Measurements from ENCODE around the gene SIM1. TPM values are rescaled to one million over a fixed set of nuclear protein-coding genes. Genes with fewer than 3 reads are reported as not detected.

The SIM1 gene
- total and polyA plus RNA-seq, 2 of the 8 experiments (the other 6 are each of a cell fraction or from before 2014, with no cell fraction given) = 0.02 to 0.39 TPM

- H3K23me2 ChIP-seq (ENCODE audit: low read depth, low read length) = no peaks in the 10 kb centered on the region
- FAIRE-seq = no peak
- no peaks in the 10 kb centered on the region for H3K79me2 ChIP-seq (ENCODE audit: control insufficient read depth in 1 of 2, insufficient read depth in 2 of 2, low read length in 2 of 2)
Measured at GRCh38 chr6:100440935-100441334, 23.8 kb downstream of the SIM1 start.

More at GRCh38 chr6:100440935-100441334, 23.8 kb downstream of the SIM1 start:
- Histone ChIP-seq H3K56ac (replicated peaks; ENCODE audit: insufficient read length, low read depth, low read length) (no peak overlapping the region), H3K4me1 (replicated peaks in 1 of 4; ENCODE audit: control insufficient read depth in 3 of 4, insufficient read depth in 4 of 4, low read length in 3 of 4) (no peaks in the 10 kb centered on the region), H3K4me3 (ENCODE audit: extremely low read depth in 1 of 4, insufficient read depth in 2 of 4, low read depth in 3 of 4, low read length in 4 of 4) (no peak overlapping the region), H3K9me3 (ENCODE audit: insufficient read depth in 2 of 2, low read depth in 1 of 2, low read length in 1 of 2) (no peaks in the 10 kb centered on the region), H4K91ac (replicated peaks; ENCODE audit: insufficient read length, low read length) (no peak overlapping the region), H3K18ac (ENCODE audit: extremely low read depth, low read length) (no peak overlapping the region), H3K79me1 (ENCODE audit: low read depth, low read length) (no peaks in the 10 kb centered on the region), H2AK5ac (ENCODE audit: low read depth, low read length) (no peak overlapping the region), H3K36me3 (ENCODE audit: control insufficient read depth in 2 of 4, insufficient read depth in 4 of 4, low read length in 3 of 4) (no peaks in the 10 kb centered on the region), H2AFZ (ENCODE audit: low read length) (no peak overlapping the region), H3K4me2 (ENCODE audit: insufficient read depth in 1 of 2, low read depth in 2 of 2, low read length in 2 of 2) (no peak overlapping the region), H4K20me1 (replicated peaks in 1 of 2; ENCODE audit: control insufficient read depth in 1 of 2, insufficient read depth in 2 of 2, low read length in 2 of 2) (no peaks in the 10 kb centered on the region), H2BK20ac (ENCODE audit: low read length) (no peak overlapping the region), H2BK5ac (ENCODE audit: low read depth, low read length) (no peak overlapping the region), H3K4ac (replicated peaks; ENCODE audit: insufficient read length, low read depth, low read length) (no peak overlapping the region), H3K14ac (ENCODE audit: insufficient read length) (no peak overlapping the region), H2BK12ac (ENCODE audit: low read depth, low read length) (no peak overlapping the region), H2BK15ac (ENCODE audit: low read length) (no peak overlapping the region), H3K27me3 (replicated peaks in 1 of 4; ENCODE audit: control insufficient read depth in 3 of 4, extremely low read depth in 1 of 4, insufficient read depth in 3 of 4, low read length in 3 of 4) (peaks cover 5 to 13% (median 10%) of the 10 kb centered on the region in 4 experiments), H4K8ac (ENCODE audit: extremely low read depth, insufficient read depth, low read length) (no peak overlapping the region), H4K5ac (ENCODE audit: insufficient read length, low read depth, low read length) (no peak overlapping the region), H3K9ac (replicated peaks in 1 of 4; ENCODE audit: extremely low read depth in 1 of 4, low read depth in 3 of 4, low read length in 3 of 4) (no peak overlapping the region), H2BK120ac (replicated peaks; ENCODE audit: low read depth, low read length) (no peak overlapping the region), H3K27ac (ENCODE audit: low read depth, low read length) (no peak overlapping the region), H3K23ac (ENCODE audit: insufficient read length) (no peak overlapping the region)
- ChIA-PET POLR2A (ENCODE audit: partially characterized antibody) (no interaction called here), CTCF (ENCODE audit: partially characterized antibody) (interaction anchor here (0.8 kb wide), 1 partner anchor 22 kb away, joined by 3 read pairs; no protein-coding TSS in a partner anchor)
- TF ChIP-seq POU5F1 (IDR thresholded peaks at IDR 0.05; ENCODE audit: low read depth, low read length) (no peak), RBBP5 (IDR thresholded peaks at IDR 0.05; ENCODE audit: borderline replicate concordance, low read depth, low read length) (no peak), NRF1 (IDR thresholded peaks at IDR 0.05; ENCODE audit: low read depth, low read length) (no peak), SRF (IDR thresholded peaks at IDR 0.05; ENCODE audit: low read depth, low read length) (no peak), POLR2AphosphoS5 (IDR thresholded peaks at IDR 0.05; ENCODE audit: low read depth, low read length) (no peak), BCL11A (IDR thresholded peaks at IDR 0.05; ENCODE audit: low read depth in 2 of 2, low read length in 2 of 2) (no peak), EZH2 (IDR thresholded peaks at IDR 0.05; ENCODE audit: low read depth, low read length, severe bottlenecking) (no peak)
- DNase-seq (ENCODE audit: low read depth in 1 of 2, low spot score in 2 of 2) = no peak
- 76% methylated on average over 1 of the region's 1 CpG; no CpG with 5 or more reads in 1 of the 2 experiments for WGBS, 2 experiments (ENCODE audit: extremely low coverage in 1 of 2, insufficient coverage in 1 of 2, insufficient read length in 1 of 2, insufficient replicate concordance in 2 of 2, low coverage in 1 of 2, low lambda C conversion rate in 2 of 2, missing lambda C conversion rate in 1 of 2)
